ENCODE data around the gene LILRA5. TPM values are rescaled to one million over a fixed set of nuclear protein-coding genes. Genes with fewer than 3 reads are reported as not detected.
"Not testable (repeated sequence)": the region's sequence is repeated elsewhere in the genome, so short reads cannot be mapped to it uniquely, and the experiment has no call there.

Gene LILRA5
- total RNA-seq, 1 donor from 2014 or later = not detected

DNA sequence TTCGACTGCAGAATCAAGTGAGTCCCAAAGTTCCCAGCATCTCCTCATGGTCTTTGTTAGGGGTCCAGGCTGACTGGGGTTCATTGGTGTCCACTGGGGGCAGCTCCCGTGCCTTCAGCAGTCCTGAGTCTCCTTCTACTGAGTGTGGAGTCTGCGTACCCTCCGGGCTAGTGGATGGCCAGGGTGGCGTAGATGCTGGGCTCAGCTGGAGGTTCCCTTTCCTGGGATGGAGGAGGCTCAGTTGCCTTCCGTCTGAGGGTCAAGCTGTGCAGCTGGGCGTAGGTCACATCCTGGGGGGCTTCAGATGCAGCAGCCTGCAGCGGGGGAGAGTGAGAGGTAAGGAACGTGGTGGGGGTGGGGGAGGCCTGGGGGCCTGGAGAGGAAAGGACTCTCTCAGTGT lies 38.5 kb downstream of the LILRA5 start:
- DNase-seq (ENCODE audit: low read depth in 2 of 2) = not testable (repeated sequence)

GRCh38 chr19:54273821-54274220 lies 39.1 kb downstream of the LILRA5 start:
- DNase-seq (ENCODE audit: low read depth in 2 of 2) = no peak

GRCh38 chr19:54272181-54272580 lies 40.8 kb downstream of the LILRA5 start:
- not testable (repeated sequence) for DNase-seq (ENCODE audit: low read depth in 2 of 2)

- DNase-seq (ENCODE audit: low read depth in 2 of 2) = not testable (repeated sequence)
Observed at GRCh38 chr19:54271587-54271986, 41.4 kb downstream of the LILRA5 start.

- DNase-seq (ENCODE audit: low read depth in 2 of 2) = no peak
Observed at GRCh38 chr19:54271106-54271505, 41.9 kb downstream of the LILRA5 start.

DNA sequence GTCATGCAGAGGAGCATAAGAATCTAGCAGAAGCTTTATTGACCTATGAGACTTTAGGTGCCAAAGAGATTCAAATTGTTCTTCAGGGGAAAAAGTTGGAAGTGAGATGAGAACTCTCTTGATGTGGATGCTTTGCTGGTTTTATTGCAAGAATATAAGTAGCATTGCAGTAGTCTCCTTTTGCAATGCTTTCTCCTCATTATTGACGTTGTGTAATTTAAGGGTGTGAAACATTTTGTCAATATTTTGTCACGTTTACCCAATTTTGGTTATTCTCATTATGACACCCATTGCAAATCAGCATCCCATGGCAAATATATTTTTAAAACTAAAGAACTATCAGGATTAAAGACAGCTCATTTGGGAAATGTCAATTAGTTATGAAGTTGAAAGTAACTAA lies 44.0 kb downstream of the LILRA5 start:
- DNase-seq (ENCODE audit: low read depth in 2 of 2) = no peak

GRCh38 chr19:54266133-54266532 lies 46.8 kb downstream of the LILRA5 start:
- DNase-seq (ENCODE audit: low read depth in 2 of 2) = peak; percentile 23 to 71

DNA sequence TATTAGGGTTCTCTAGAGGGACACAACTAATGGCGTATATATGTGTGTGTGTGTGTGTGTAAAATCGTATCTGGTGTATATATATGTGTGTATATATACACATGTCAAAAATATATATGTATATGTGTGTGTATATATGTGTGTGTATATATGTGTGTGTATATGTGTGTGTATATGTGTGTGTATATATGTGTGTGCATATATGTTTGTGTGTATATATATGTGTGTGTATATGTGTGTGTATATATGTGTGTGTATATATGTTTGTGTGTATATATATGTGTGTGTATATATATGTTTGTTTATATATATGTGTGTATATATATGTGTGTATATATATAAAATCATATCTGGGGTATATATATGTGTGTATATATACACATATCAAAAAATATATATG lies 50.5 kb downstream of the LILRA5 start:
- DNase-seq (ENCODE audit: low read depth in 2 of 2) = no peak

GRCh38 chr19:54262066-54262465 lies 50.9 kb downstream of the LILRA5 start:
- no peak for DNase-seq (ENCODE audit: low read depth in 2 of 2)

- DNase-seq (ENCODE audit: low read depth in 2 of 2) = no peak
Observed at GRCh38 chr19:54257116-54257480, 55.9 kb downstream of the LILRA5 start, which contains the start of gene LILRB5. LILRB5 (minus strand) TSS chr19:54257273; CDS start chr19:54257193, 80 bp downstream.

Other genes with a start within 250 kb of the LILRA5 start
- gene VSTM1, start 249.3 kb downstream of the LILRA5 start, total RNA-seq = not detected in 2 replicates
- not detected in 2 replicates for gene TARM1, start 231.8 kb downstream of the LILRA5 start, total RNA-seq
- under 0.01 TPM in 1 of 2 replicates, not detected in the other for gene OSCAR, start 212.4 kb downstream of the LILRA5 start, total RNA-seq
- 17.1 and 19.8 TPM in 2 replicates for gene NDUFA3, start 210.3 kb downstream of the LILRA5 start, total RNA-seq
- gene TFPT, start 197.5 kb downstream of the LILRA5 start, total RNA-seq = 19.1 and 19.6 TPM in 2 replicates
- gene PRPF31, start 197.4 kb downstream of the LILRA5 start, total RNA-seq = 60.3 and 64.5 TPM in 2 replicates
- 4.9 and 6.7 TPM in 2 replicates for gene CNOT3, start 175.4 kb downstream of the LILRA5 start, total RNA-seq
- gene LENG1, start 153.4 kb downstream of the LILRA5 start, total RNA-seq = 4.4 TPM in 2 replicates
- 0.25 TPM in 1 of 2 replicates, not detected in the other for gene TMC4, start 140.0 kb downstream of the LILRA5 start, total RNA-seq
- 10.1 and 20.5 TPM in 2 replicates for gene MBOAT7, start 123.6 kb downstream of the LILRA5 start, total RNA-seq
- gene TSEN34, start 121.9 kb downstream of the LILRA5 start, total RNA-seq = 45.4 and 50.3 TPM in 2 replicates
- 2,300 and 2,729 TPM in 2 replicates for gene RPS9, start 112.3 kb downstream of the LILRA5 start, total RNA-seq
- gene LILRB3, start 90.2 kb downstream of the LILRA5 start, total RNA-seq = not detected in 2 replicates
- gene LILRA6, start 70.4 kb downstream of the LILRA5 start, total RNA-seq = not detected in 2 replicates
- not detected in 2 replicates for gene LILRB5, start 55.9 kb downstream of the LILRA5 start, total RNA-seq
- not detected in 2 replicates for gene LILRB2, start 32.1 kb downstream of the LILRA5 start, total RNA-seq
- gene LILRA4, start 26.0 kb upstream of the LILRA5 start, total RNA-seq = not detected in 2 replicates
- gene LAIR1, start 51.8 kb upstream of the LILRA5 start, total RNA-seq = not detected in 2 replicates
- under 0.01 TPM in 1 of 2 replicates, not detected in the other for gene TTYH1, start 102.3 kb upstream of the LILRA5 start, total RNA-seq
- gene LENG8, start 136.0 kb upstream of the LILRA5 start, total RNA-seq = 13.5 and 31.9 TPM in 2 replicates
- gene LENG9, start 150.6 kb upstream of the LILRA5 start, total RNA-seq = 4.0 and 4.9 TPM in 2 replicates
- gene CDC42EP5, start 160.1 kb upstream of the LILRA5 start, total RNA-seq = 42.6 and 112 TPM in 2 replicates
- gene LAIR2, start 189.7 kb upstream of the LILRA5 start, total RNA-seq = not detected in 2 replicates